LNCaP clone FGC (cell line): ENCODE data around the gene DCTN3.

Experiments used
- DNase-seq: peaks from one replicate; pipeline ENCODE4 v3.0.0-alpha.2; 2011; ENCODE audit warnings: low read depth
- H3K4me3 ChIP-seq: 2 replicates; pipeline ENCODE4 v1.5.1; 2011; ENCODE audit warnings: mild to moderate bottlenecking, low read depth, low read length, control low read depth
- CTCF ChIP-seq: IDR thresholded peaks from 2 replicates; pipeline ENCODE4 v1.5.1; 2012; ENCODE audit warnings: mild to moderate bottlenecking; ENCODE audit not compliant: control insufficient read depth, insufficient read depth; ENCODE audit errors: extremely low read depth

Gene DCTN3

GRCh38 chr9:34572092-34572491, 48.2 kb downstream of the DCTN3 start:
- TF ChIP-seq CTCF: no peak
- H3K4me3 ChIP-seq: no peak overlapping the region
- DNase-seq: no peak

- DNase-seq: no peak
- TF ChIP-seq CTCF: no peak
- H3K4me3 ChIP-seq: no peak overlapping the region
Measured at GRCh38 chr9:34571481-34571810, 48.8 kb downstream of the DCTN3 start.

GRCh38 chr9:34570809-34571480, 49.4 kb downstream of the DCTN3 start:
- no peak for TF ChIP-seq CTCF
- no peak overlapping the region for H3K4me3 ChIP-seq
- no peak for DNase-seq

- TF ChIP-seq CTCF: no peak
- H3K4me3 ChIP-seq: no peak overlapping the region
- DNase-seq: no peak
Measured at GRCh38 chr9:34570376-34570775, 49.9 kb downstream of the DCTN3 start.

- no peak for TF ChIP-seq CTCF
- H3K4me3 ChIP-seq: no peak overlapping the region
- DNase-seq: no peak
Measured at GRCh38 chr9:34568774-34569173, 51.5 kb downstream of the DCTN3 start.

- TF ChIP-seq CTCF: no peak
Measured at GRCh38 chr9:34568133-34568532, 52.2 kb downstream of the DCTN3 start.

GRCh38 chr9:34566972-34567371, 53.3 kb downstream of the DCTN3 start:
- TF ChIP-seq CTCF: no peak
- no peak overlapping the region for H3K4me3 ChIP-seq
- no peak for DNase-seq

More at GRCh38 chr9:34568133-34568532, 52.2 kb downstream of the DCTN3 start:
- no peak overlapping the region for H3K4me3 ChIP-seq
- no peak for DNase-seq
